BJ (cell line): ENCODE results near the gene CEP131. TPM values are rescaled to one million over a fixed set of nuclear protein-coding genes. Genes with fewer than 3 reads are reported as not detected.

ENCODE experiments used
- CTCF ChIA-PET: fragments of 350-600 bp; formaldehyde crosslinking; extraction: SDS; loops from one replicate; lab custom pipeline; 2021; ENCODE audit warnings: antibody characterized with exemption, inconsistent platforms; lab: Yijun Ruan, JAX
- POLR2A ChIA-PET: fragments of 300-600 bp; sonication (Branson Sonifier 250); formaldehyde crosslinking; extraction: SDS; loops from one replicate; lab custom pipeline; 2021; ENCODE audit warnings: antibody characterized with exemption; lab: Charles Lee
- DNase-seq: peaks from one replicate; pipeline ENCODE4 v3.0.0-alpha.2; 2011; ENCODE audit warnings: low read depth
- H3K27me3 ChIP-seq: 2 replicates; pipeline ENCODE4 v1.6.0; 2011; ENCODE audit warnings: low read length; ENCODE audit not compliant: control insufficient read depth, insufficient read depth
- H3K36me3 ChIP-seq: 2 replicates; pipeline ENCODE4 v1.5.1; 2011; ENCODE audit warnings: low read length; ENCODE audit not compliant: control insufficient read depth, insufficient read depth
- H3K4me3 ChIP-seq: 2 replicates; pipeline ENCODE4 v1.5.1; 2011; ENCODE audit warnings: low read depth, mild to moderate bottlenecking, control low read depth, low read length
- polyA plus RNA-seq: library from polyadenylated mRNA; depleted of rRNA; stranded (reverse); fragments of >200 nt; gene quantifications from 2 replicates; pipeline ENCODE4 v1.2.3, GENCODE V29; 2011
- TF ChIP-seq, protein P1 (sequence below): IDR thresholded peaks from 2 replicates; pipeline ENCODE4 v1.5.1; 2011; ENCODE audit warnings: low read depth, mild to moderate bottlenecking, control low read depth, inconsistent platforms, low read length, moderate library complexity; ENCODE audit not compliant: insufficient read depth

CEP131 gene
- polyA plus RNA-seq, 1 experiment: 4.9 TPM

GRCh38 chr17:81164371-81165245 is 58.2 kb downstream of the CEP131 start:
- ChIA-PET POLR2A (no interaction called here), CTCF (interaction anchor here (0.7 to 0.8 kb wide), 2 partner anchors 11 to 21 kb away, joined by 3 to 4 read pairs; no protein-coding TSS in a partner anchor)
- no peak for DNase-seq
- TF ChIP-seq, protein P1, sequence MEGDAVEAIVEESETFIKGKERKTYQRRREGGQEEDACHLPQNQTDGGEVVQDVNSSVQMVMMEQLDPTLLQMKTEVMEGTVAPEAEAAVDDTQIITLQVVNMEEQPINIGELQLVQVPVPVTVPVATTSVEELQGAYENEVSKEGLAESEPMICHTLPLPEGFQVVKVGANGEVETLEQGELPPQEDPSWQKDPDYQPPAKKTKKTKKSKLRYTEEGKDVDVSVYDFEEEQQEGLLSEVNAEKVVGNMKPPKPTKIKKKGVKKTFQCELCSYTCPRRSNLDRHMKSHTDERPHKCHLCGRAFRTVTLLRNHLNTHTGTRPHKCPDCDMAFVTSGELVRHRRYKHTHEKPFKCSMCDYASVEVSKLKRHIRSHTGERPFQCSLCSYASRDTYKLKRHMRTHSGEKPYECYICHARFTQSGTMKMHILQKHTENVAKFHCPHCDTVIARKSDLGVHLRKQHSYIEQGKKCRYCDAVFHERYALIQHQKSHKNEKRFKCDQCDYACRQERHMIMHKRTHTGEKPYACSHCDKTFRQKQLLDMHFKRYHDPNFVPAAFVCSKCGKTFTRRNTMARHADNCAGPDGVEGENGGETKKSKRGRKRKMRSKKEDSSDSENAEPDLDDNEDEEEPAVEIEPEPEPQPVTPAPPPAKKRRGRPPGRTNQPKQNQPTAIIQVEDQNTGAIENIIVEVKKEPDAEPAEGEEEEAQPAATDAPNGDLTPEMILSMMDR: no peak
- Histone ChIP-seq H3K27me3 (peaks cover 24% of the 10 kb centered on the region), H3K4me3 (no peak overlapping the region), H3K36me3 (no peaks in the 10 kb centered on the region)

GRCh38 chr17:81163703-81164370 is 58.9 kb downstream of the CEP131 start:
- ChIA-PET CTCF (no interaction called here), POLR2A (no interaction called here)
- H3K4me3 ChIP-seq: no peak overlapping the region
- TF ChIP-seq, protein P1: no peak
- no peak for DNase-seq
- no peaks in the 10 kb centered on the region for H3K36me3 ChIP-seq
- H3K27me3 ChIP-seq: peaks cover 24% of the 10 kb centered on the region

- Histone ChIP-seq H3K36me3 (no peaks in the 10 kb centered on the region), H3K27me3 (peaks cover 24% of the 10 kb centered on the region), H3K4me3 (no peak overlapping the region)
- DNase-seq: no peak
- POLR2A ChIA-PET: no interaction called here
- TF ChIP-seq, protein P1: no peak
- CTCF ChIA-PET: no interaction called here
Measured at GRCh38 chr17:81163051-81163695, 59.6 kb downstream of the CEP131 start.

GRCh38 chr17:81162491-81162890 is 60.3 kb downstream of the CEP131 start:
- H3K27me3 ChIP-seq: peaks cover 17% of the 10 kb centered on the region
- H3K4me3 ChIP-seq: no peak overlapping the region
- no peak for DNase-seq
- ChIA-PET CTCF (no interaction called here), POLR2A (no interaction called here)
- no peaks in the 10 kb centered on the region for H3K36me3 ChIP-seq
- TF ChIP-seq, protein P1: no peak

DNA sequence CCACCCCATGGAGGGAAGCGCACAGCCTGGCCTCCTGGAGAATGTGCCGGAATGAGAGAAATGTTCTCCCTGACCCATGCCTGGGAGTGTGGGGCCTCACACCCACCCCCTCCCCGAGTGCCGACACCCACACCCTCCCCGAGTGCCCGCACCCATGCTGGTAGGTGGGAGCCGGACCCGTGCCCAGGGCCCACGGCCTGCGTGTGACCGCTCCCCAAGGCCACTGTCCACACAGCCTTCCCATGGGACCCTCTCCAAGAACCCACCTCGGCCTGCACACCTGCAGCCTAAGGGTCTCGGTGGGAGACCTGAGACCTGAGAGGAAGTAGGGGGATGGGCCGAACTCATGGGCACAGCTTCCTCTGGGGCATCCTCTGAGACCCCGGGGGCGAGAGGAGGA is 60.8 kb downstream of the CEP131 start:
- CTCF ChIA-PET: interaction anchor here (0.7 kb wide), 1 partner anchor 39 kb away, joined by 6 read pairs; no protein-coding TSS in a partner anchor
- H3K36me3 ChIP-seq: no peaks in the 10 kb centered on the region
- POLR2A ChIA-PET: no interaction called here
- TF ChIP-seq, protein P1: no peak
- DNase-seq: no peak
- no peak overlapping the region for H3K4me3 ChIP-seq
- peaks cover 13% of the 10 kb centered on the region for H3K27me3 ChIP-seq
